Measurements from ENCODE around the gene SPOCK1. TPM values are rescaled to one million over a fixed set of nuclear protein-coding genes. Genes with fewer than 3 reads are reported as not detected.

Gene SPOCK1
- total and polyA plus RNA-seq, 12 donors: 13.7 to 70.3 (median 28.6) TPM

GRCh38 chr5:137431051-137431450 is 68.1 kb downstream of the SPOCK1 start:
- Histone ChIP-seq H3K36me3 (no peaks in the 10 kb centered on the region), H3K4me1 (no peaks in the 10 kb centered on the region)

GRCh38 chr5:137415231-137415681 is 83.9 kb downstream of the SPOCK1 start:
- 81 to 95% methylated on average over 2 of the region's 2 CpGs for WGBS, 2 donors
- Histone ChIP-seq H3K9me3 (peaks cover 0 to 34% (median 6%) of the 10 kb centered on the region in 11 donors), H3K27me3 (no peaks in the 10 kb centered on the region), H3K27ac (no peak overlapping the region), H3K36me3 (no peaks in the 10 kb centered on the region), H3K4me3 (no peak overlapping the region), H3K4me1 (peaks cover 0 to 32% (median 7%) of the 10 kb centered on the region in 9 donors)
- intact Hi-C loops (cut with DNase I): no loop called here
- DNase-seq (no peak), ATAC-seq (peak in 1 of 8 donors; percentile 13)
- TF ChIP-seq CTCF (IDR thresholded peaks at IDR 0.05): no peak

More at GRCh38 chr5:137431051-137431450, 68.1 kb downstream of the SPOCK1 start:
- no peak overlapping the region for H3K27ac ChIP-seq
- WGBS, 2 donors: 26 to 40% methylated on average over 2 of the region's 2 CpGs
- peaks cover 0 to 6% (median 0%) of the 10 kb centered on the region in 11 donors for H3K9me3 ChIP-seq
- intact Hi-C loops (cut with DNase I): no loop called here
- peaks cover 0 to 4% (median 0%) of the 10 kb centered on the region in 7 donors for H3K27me3 ChIP-seq
- H3K4me3 ChIP-seq: no peak overlapping the region
- ATAC-seq (no peak), DNase-seq (no peak)
- TF ChIP-seq CTCF (IDR thresholded peaks at IDR 0.05): no peak

- 75 to 87% methylated on average over 1 of the region's 1 CpG for WGBS, 2 donors
- Histone ChIP-seq H3K36me3 (no peaks in the 10 kb centered on the region), H3K4me3 (no peak overlapping the region), H3K9me3 (peaks cover 0 to 28% (median 6%) of the 10 kb centered on the region in 11 donors), H3K4me1 (peaks cover 0 to 32% (median 7%) of the 10 kb centered on the region in 9 donors), H3K27ac (peak overlapping the region in 1 of 10 donors; percentile 29), H3K27me3 (no peaks in the 10 kb centered on the region)
- peak; percentile 93 to 99 (median 96) for ATAC-seq
- DNase-seq: peak in 1 of 2 donors; percentile 53
- TF ChIP-seq CTCF (IDR thresholded peaks at IDR 0.05): no peak
- intact Hi-C loops (cut with DNase I): no loop called here
Measured at GRCh38 chr5:137414112-137414755, 84.9 kb downstream of the SPOCK1 start.

DNA sequence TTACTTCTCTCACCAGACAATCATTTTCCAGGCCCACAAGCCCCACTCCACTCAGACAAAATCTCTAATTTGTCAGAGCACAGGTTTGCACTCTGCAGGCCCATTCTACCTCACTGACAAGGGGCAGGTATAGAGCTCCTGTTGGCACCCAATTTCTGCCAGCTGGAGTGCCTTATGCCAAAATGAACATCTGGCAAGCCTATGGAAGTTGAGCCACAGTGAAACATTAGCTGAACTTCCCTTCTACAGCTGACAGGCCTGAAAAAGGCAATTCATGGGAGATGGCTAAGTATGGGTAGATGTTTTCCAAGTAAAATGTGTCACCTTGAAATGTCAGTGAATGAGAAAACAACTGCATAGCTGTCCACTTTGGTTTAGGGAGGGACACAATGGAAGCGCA is 87.0 kb downstream of the SPOCK1 start:
- no peak for ATAC-seq
- WGBS, 2 donors: 94 to 100% methylated on average over 1 of the region's 1 CpG

More for the DNA sequence above, 87.0 kb downstream of the SPOCK1 start:
- Histone ChIP-seq H3K36me3 (no peaks in the 10 kb centered on the region), H3K4me3 (no peak overlapping the region), H3K9me3 (peaks cover 0 to 19% (median 6%) of the 10 kb centered on the region in 11 donors), H3K27me3 (no peaks in the 10 kb centered on the region), H3K27ac (no peak overlapping the region), H3K4me1 (peaks cover 0 to 32% (median 7%) of the 10 kb centered on the region in 9 donors)
- intact Hi-C loops (cut with DNase I): no loop called here
- no peak for DNase-seq
- no peak for TF ChIP-seq CTCF (IDR thresholded peaks at IDR 0.05)
